Stomach (tissue), 9 donors: ENCODE results near the gene PTPRM. TPM values are rescaled to one million over a fixed set of nuclear protein-coding genes. Genes with fewer than 3 reads are reported as not detected.

Experiments
- DNase-seq, 2 donors: peaks; one replicate each; pipeline versions ENCODE4 v3.0.0 to v3.0.0-alpha.2; 2013 to 2019
- H3K27ac ChIP-seq, 5 donors: fragments of 200-600 bp in 4 of 5; sonication (generic) in 4 of 5; one replicate each; pipeline ENCODE4 v1.5.1; 2013 to 2019; ENCODE audit warnings: mild to moderate bottlenecking in 1 of 5, moderate library complexity in 1 of 5
- H3K27me3 ChIP-seq, 3 donors: fragments of 200-600 bp; sonication (generic); one replicate each; pipeline ENCODE4 v1.5.1; 2017 to 2019; ENCODE audit warnings: mixed run types in 1 of 3
- H3K36me3 ChIP-seq, 4 donors: fragments of 200-600 bp; sonication (generic); 1 replicate in 3 of 4; 2 replicates in 1 of 4; pipeline ENCODE4 v1.5.1; 2016 to 2019
- H3K4me1 ChIP-seq, 4 donors: fragments of 200-600 bp; sonication (generic); one replicate each; pipeline ENCODE4 v1.5.1; 2016 to 2019
- H3K4me3 ChIP-seq, 4 donors: fragments of 200-600 bp; sonication (generic) in 3 of 4; one replicate each; pipeline ENCODE4 v1.5.1; 2016 to 2019; ENCODE audit warnings: mild to moderate bottlenecking in 1 of 4
- H3K9me3 ChIP-seq, 4 donors: fragments of 200-600 bp; sonication (generic); one replicate each; pipeline ENCODE4 v1.5.1; 2016 to 2019
- EP300 ChIP-seq: sonication (generic); formaldehyde crosslinking; IDR thresholded peaks from one replicate; pipeline ENCODE4 v1.6.1; 2017; ENCODE audit warnings: antibody characterized with exemption
- POLR2A ChIP-seq, 4 donors: fragments of 450-650 bp; IDR thresholded peaks; one replicate each; pipeline ENCODE4 v1.6.1; 2016; ENCODE audit warnings: antibody characterized with exemption in 4 of 4, control low read depth in 2 of 4, mild to moderate bottlenecking in 1 of 4, moderate library complexity in 1 of 4
- POLR2AphosphoS5 ChIP-seq, 3 donors: sonication (generic); formaldehyde crosslinking; IDR thresholded peaks; one replicate each; pipeline ENCODE4 v1.6.1; 2016; ENCODE audit warnings: antibody characterized with exemption in 3 of 3
- WGBS, 5 donors: extraction: QIAGEN DNeasy Blood & Tissue Kit in 3 of 5; methylation state at CpG; one replicate each; pipeline versions ENCODE4 v1.1.5 to v1.1.7; 2013 to 2018; 5-methylcytosine and 5-hydroxymethylcytosine counted together
- intact Hi-C: fragments of 100-400 bp; cut with DNase I; formaldehyde crosslinking; loops from one replicate; pipeline ENCODE4 v1.15.1; 2023; ENCODE audit warnings: low total_unique reads
- polyA plus RNA-seq, 3 donors: library from polyadenylated mRNA; stranded (reverse); fragments of 200-250 nt; gene quantifications; one replicate each; pipeline ENCODE4 v1.2.3, GENCODE V29; 2013
- total RNA-seq, 5 donors: library from RNA; depleted of rRNA; stranded (reverse); fragments of >200 nt; gene quantifications; one replicate each; pipeline versions ENCODE4 v1.1.0 to v1.2.3, GENCODE V29; 2014 to 2016
- TF ChIP-seq, protein P1 (sequence below), 7 experiments: fragments of 450-650 bp in 4 of 7; fragments of 200-600 bp in 3 of 7; sonication (generic) in 3 of 7; IDR thresholded peaks; one replicate each; pipeline ENCODE4 v1.5.1; 2016 to 2019; ENCODE audit warnings: antibody characterized with exemption in 7 of 7, control low read depth in 2 of 7, mild to moderate bottlenecking in 1 of 7
- donor health status: healthy with polysubstance abuse.
- donor health status: Bipolar disorder and iron deficiency.
- donor health status: healthy.

The PTPRM gene
- total and polyA plus RNA-seq, 8 donors = 7.5 to 246 (median 58.2) TPM

DNA sequence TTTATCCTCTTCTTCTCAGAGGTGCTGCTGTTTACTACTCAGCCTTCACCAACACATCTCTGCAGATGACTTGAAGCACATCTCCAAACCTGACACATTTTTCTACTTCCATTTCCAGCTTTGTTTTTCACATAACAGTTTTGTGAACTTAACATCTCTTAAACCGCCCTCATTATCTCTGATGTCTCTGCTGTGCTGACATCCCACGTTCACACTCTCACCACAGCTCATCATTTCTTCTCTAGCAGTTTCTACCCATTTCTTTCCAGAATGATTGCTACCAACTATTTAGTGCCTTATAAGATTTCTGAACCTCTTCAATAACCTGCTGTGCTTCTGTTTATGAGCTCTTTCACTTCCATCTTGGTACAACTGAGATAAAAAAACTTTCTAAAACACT is 238.0 kb downstream of the PTPRM start:
- TF ChIP-seq POLR2A (IDR thresholded peaks at IDR 0.05) (no peak), EP300 (no peak), POLR2AphosphoS5 (IDR thresholded peaks at IDR 0.05) (no peak)
- TF ChIP-seq, protein P1, sequence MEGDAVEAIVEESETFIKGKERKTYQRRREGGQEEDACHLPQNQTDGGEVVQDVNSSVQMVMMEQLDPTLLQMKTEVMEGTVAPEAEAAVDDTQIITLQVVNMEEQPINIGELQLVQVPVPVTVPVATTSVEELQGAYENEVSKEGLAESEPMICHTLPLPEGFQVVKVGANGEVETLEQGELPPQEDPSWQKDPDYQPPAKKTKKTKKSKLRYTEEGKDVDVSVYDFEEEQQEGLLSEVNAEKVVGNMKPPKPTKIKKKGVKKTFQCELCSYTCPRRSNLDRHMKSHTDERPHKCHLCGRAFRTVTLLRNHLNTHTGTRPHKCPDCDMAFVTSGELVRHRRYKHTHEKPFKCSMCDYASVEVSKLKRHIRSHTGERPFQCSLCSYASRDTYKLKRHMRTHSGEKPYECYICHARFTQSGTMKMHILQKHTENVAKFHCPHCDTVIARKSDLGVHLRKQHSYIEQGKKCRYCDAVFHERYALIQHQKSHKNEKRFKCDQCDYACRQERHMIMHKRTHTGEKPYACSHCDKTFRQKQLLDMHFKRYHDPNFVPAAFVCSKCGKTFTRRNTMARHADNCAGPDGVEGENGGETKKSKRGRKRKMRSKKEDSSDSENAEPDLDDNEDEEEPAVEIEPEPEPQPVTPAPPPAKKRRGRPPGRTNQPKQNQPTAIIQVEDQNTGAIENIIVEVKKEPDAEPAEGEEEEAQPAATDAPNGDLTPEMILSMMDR (IDR thresholded peaks at IDR 0.05) = no peak
- H3K36me3 ChIP-seq = no peaks in the 10 kb centered on the region
- intact Hi-C loops = no loop called here
- WGBS, 5 donors = 87 to 93% (median 91%) methylated on average over 2 of the region's 2 CpGs
- H3K27me3 ChIP-seq = no peaks in the 10 kb centered on the region
- no peak overlapping the region for H3K27ac ChIP-seq
- no peaks in the 10 kb centered on the region for H3K9me3 ChIP-seq
- peaks cover 0 to 1% (median 0%) of the 10 kb centered on the region in 4 donors for H3K4me1 ChIP-seq
- no peak for DNase-seq
- no peak overlapping the region for H3K4me3 ChIP-seq

- H3K27ac ChIP-seq = no peak overlapping the region
- intact Hi-C loops = no loop called here
- 88 to 100% (median 95%) methylated on average over 1 of the region's 1 CpG for WGBS, 5 donors
- DNase-seq = no peak
- H3K4me3 ChIP-seq = no peak overlapping the region
- no peaks in the 10 kb centered on the region for H3K9me3 ChIP-seq
- H3K36me3 ChIP-seq = no peaks in the 10 kb centered on the region
- TF ChIP-seq, protein P1 (IDR thresholded peaks at IDR 0.05) = no peak
- no peak for TF ChIP-seq POLR2A (IDR thresholded peaks at IDR 0.05)
- no peak for TF ChIP-seq POLR2AphosphoS5 (IDR thresholded peaks at IDR 0.05)
- no peak for TF ChIP-seq EP300
- no peaks in the 10 kb centered on the region for H3K27me3 ChIP-seq
- no peaks in the 10 kb centered on the region for H3K4me1 ChIP-seq
Measured at GRCh38 chr18:7805880-7806279, 238.8 kb downstream of the PTPRM start.

DNA sequence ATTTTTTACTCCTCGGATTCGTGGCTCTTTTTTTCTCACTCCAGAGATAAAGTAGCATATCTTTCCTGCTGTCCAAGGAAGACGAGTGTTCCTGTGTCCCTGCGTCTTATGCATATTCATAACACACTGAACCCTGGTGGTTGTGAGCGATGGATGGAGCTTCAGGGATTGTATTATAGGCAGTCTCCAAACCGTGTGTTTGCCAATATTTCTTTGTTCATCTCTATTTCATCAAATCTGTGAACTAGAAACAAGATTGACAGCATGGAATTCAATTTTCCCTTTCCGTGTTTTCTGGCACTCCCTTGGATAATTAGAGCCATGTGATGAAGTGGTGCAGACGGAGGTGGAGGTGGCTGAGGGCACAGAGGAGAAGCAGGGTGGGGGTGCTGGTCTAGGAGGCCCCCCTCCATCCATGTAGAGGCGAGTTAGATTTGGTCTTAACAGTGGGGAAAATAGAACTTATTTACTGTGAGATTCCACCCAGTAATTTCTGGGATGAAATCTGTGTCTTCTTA is 240.9 kb downstream of the PTPRM start:
- no peaks in the 10 kb centered on the region for H3K36me3 ChIP-seq

GRCh38 chr18:7808992-7809391 is 241.9 kb downstream of the PTPRM start:
- TF ChIP-seq POLR2AphosphoS5 (IDR thresholded peaks at IDR 0.05) = no peak
- TF ChIP-seq EP300 = no peak
- TF ChIP-seq, protein P1 (IDR thresholded peaks at IDR 0.05) = no peak
- no peak for TF ChIP-seq POLR2A (IDR thresholded peaks at IDR 0.05)
- H3K36me3 ChIP-seq = no peaks in the 10 kb centered on the region
- 68 to 94% (median 76%) methylated on average over 5 of the region's 5 CpGs for WGBS, 5 donors
- intact Hi-C loops = no loop called here
- H3K4me3 ChIP-seq = no peak overlapping the region
- H3K4me1 ChIP-seq = peaks cover 0 to 13% (median 2%) of the 10 kb centered on the region in 4 donors
- H3K27ac ChIP-seq = no peak overlapping the region
- no peaks in the 10 kb centered on the region for H3K27me3 ChIP-seq
- DNase-seq = no peak
- peaks cover 0 to 3% (median under 1%) of the 10 kb centered on the region in 4 donors for H3K9me3 ChIP-seq

More for the DNA sequence above, 240.9 kb downstream of the PTPRM start:
- WGBS, 5 donors = 80 to 85% (median 81%) methylated on average over 9 of the region's 9 CpGs
- intact Hi-C loops = no loop called here
- no peaks in the 10 kb centered on the region for H3K27me3 ChIP-seq
- DNase-seq = no peak
- H3K9me3 ChIP-seq = no peaks in the 10 kb centered on the region
- H3K27ac ChIP-seq = no peak overlapping the region
- no peak for TF ChIP-seq POLR2AphosphoS5 (IDR thresholded peaks at IDR 0.05)
- TF ChIP-seq, protein P1 (IDR thresholded peaks at IDR 0.05) = no peak
- no peak for TF ChIP-seq EP300
- no peak for TF ChIP-seq POLR2A (IDR thresholded peaks at IDR 0.05)
- H3K4me1 ChIP-seq = peaks cover 0 to 13% (median 2%) of the 10 kb centered on the region in 4 donors
- no peak overlapping the region for H3K4me3 ChIP-seq
